T47D (cell line): ENCODE data around the gene POFUT1.

Source experiments
- DNase-seq, 2 experiments: peaks; one replicate each; pipeline versions ENCODE4 v3.0.0 to v3.0.0-alpha.2; 2011 to 2012; ENCODE audit warnings: low read depth in 1 of 2, low spot score in 1 of 2
- JUND ChIP-seq: IDR thresholded peaks from 2 replicates; pipeline ENCODE4 v1.6.1; 2012; ENCODE audit warnings: low read depth
- in situ Hi-C: cut with HindIII; loops from 2 replicates; pipeline ENCODE4 v1.10.0; 2016; ENCODE audit warnings: low sequenced_read_pairs, low pct_unique_long_range_greater_than_20kb

POFUT1 gene

GRCh38 chr20:32205843-32206759 is 1.6 kb upstream of the POFUT1 start:
- in situ Hi-C loops: no loop called here
- DNase-seq: no peak
- no peak for TF ChIP-seq JUND

GRCh38 chr20:32206760-32207625 is 687 bp upstream of the POFUT1 start:
- in situ Hi-C loops: no loop called here

DNA sequence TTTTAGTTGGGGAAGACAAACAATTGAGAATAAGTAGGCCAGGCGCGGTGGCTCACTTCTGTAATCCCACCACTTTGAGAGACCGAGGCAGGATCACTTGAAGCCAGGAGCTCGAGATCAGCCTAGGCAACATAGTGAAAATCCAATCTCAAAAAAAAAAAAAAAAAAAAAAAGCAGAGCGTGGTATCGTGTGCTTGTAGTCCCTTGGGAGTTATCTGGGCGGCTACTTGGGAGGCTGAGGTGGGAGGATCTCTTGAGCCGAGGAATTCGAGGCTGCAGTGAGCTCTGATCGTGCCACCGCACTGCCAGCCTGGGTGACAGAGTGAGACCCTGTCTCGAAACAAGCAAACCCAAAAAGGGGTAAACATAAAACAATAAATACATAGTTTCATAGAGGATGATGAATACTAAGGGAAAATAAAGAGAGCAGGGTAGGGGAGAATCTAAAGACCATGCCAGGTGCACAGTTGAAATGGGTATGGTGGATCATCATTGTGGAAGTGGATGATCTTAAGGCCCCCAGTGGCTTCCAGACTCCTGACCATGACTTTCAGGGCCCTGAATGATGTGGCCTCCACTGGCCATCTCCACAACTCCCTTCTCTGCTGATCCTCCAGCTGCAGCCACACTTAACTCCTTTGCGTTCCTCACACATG is 947 bp downstream of the POFUT1 start:
- TF ChIP-seq JUND: no peak
- no peak for DNase-seq
- in situ Hi-C loops: no loop called here

More at GRCh38 chr20:32206760-32207625, 687 bp upstream of the POFUT1 start:
- no peak for DNase-seq
- no peak for TF ChIP-seq JUND

- no peak for TF ChIP-seq JUND
- in situ Hi-C loops: no loop called here
- DNase-seq: no peak
These were observed 2.3 kb downstream of the POFUT1 start for GRCh38 chr20:32209850-32210605.

GRCh38 chr20:32213870-32214269 is 6.2 kb downstream of the POFUT1 start:
- in situ Hi-C loops: no loop called here
- DNase-seq: no peak
- no peak for TF ChIP-seq JUND

DNA sequence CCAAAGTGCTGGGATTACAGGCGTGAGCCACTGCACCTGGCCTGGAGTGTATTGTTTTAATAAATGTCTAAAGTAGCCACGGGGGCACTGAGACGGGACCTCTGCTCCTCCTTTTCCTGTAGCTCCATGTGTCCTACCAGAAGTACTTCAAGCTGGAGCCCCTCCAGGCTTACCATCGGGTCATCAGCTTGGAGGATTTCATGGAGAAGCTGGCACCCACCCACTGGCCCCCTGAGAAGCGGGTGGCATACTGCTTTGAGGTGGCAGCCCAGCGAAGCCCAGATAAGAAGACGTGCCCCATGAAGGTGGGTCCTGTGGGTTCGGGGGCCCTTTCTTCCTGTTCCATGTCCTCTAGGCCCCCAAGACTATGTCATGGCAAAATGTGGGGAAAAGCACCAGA is 7.5 kb downstream of the POFUT1 start:
- no peak for DNase-seq
- in situ Hi-C loops: no loop called here

DNA sequence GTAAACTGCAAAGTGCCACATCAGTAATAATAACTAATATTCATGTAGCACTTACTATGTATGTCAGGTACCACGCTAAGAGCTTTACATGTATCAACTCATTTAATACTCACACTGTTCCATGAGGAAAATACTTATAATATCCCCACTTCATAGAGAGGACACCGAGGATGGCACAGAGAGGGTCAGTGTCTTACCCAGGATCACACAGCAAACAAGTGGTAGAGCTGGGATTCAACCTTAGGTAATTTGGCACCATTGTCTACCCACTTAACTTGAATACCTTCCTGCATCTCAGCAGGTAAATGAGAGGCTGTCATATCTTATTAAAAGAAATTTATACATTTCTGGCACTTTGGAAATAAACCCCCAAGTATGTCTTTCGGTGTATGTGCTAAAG is 8.0 kb downstream of the POFUT1 start:
- in situ Hi-C loops: no loop called here
- no peak for DNase-seq
- TF ChIP-seq JUND: no peak

More for the DNA sequence above, 7.5 kb downstream of the POFUT1 start:
- TF ChIP-seq JUND: no peak

GRCh38 chr20:32216179-32217142 is 8.8 kb downstream of the POFUT1 start:
- no peak for DNase-seq
- TF ChIP-seq JUND: no peak
- in situ Hi-C loops: no loop called here

DNA sequence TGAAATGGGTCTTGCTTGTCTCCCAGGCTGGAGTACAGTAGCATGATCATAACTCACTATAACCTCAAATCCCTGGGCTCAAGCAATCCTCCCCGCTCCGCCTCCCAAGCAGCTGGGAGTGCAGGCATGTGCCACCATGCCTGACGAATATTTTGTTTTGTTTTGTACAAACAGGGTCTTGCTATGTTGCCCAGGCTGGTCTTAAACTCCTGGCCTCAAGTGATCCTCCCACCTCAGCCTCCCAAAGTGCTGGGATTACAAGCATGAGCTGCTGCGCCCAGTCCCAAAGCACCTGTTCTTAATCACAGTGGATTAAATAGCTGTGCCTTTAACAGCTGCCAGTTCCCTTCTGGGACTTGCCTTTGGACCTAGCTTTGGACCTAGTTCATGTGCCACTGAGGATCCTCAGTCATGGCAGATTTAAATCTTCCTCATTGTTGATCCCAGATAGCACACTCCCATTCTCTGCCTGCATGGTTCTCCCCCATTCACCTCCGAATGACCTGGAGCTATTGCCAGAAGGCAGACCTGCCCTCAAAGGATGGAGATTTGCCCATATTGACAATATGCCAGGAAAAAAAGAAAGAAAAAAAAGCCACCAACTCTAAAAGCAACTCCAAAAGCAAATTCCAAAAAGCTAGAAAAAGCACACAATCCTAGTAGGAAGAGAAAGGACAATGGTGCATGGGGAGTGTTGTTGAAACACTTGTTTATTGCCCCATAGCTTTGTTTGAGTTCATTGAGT is 10.6 kb downstream of the POFUT1 start:
- in situ Hi-C loops: no loop called here
- TF ChIP-seq JUND: no peak
- no peak for DNase-seq

- in situ Hi-C loops: no loop called here
- no peak for TF ChIP-seq JUND
- no peak for DNase-seq
These were observed 16.8 kb downstream of the POFUT1 start for GRCh38 chr20:32224463-32224862.

GRCh38 chr20:32226391-32226790 is 18.7 kb downstream of the POFUT1 start:
- in situ Hi-C loops: no loop called here
- TF ChIP-seq JUND: no peak
- DNase-seq: no peak
